Endodermal cell (in vitro differentiated cells): Measurements from ENCODE around the gene ZNF397. TPM values are rescaled to one million over a fixed set of nuclear protein-coding genes. Genes with fewer than 3 reads are reported as not detected.
"Not testable (repeated sequence)": the region's sequence is repeated elsewhere in the genome, so short reads cannot be mapped to it uniquely, and the experiment has no call there.

ENCODE experiments used
- DNase-seq: peaks from one replicate; pipeline ENCODE4 v3.0.0-alpha.2; 2017
- H3K27ac ChIP-seq: 2 replicates; pipeline ENCODE4 v1.5.1; 2013; ENCODE audit warnings: mild to moderate bottlenecking, low read depth, low read length, moderate library complexity
- H3K27me3 ChIP-seq: 2 replicates; pipeline ENCODE4 v1.6.1; 2013; ENCODE audit warnings: mild to moderate bottlenecking, low read length, moderate library complexity; ENCODE audit not compliant: insufficient read depth, control insufficient read depth, poor library complexity, severe bottlenecking
- H3K36me3 ChIP-seq: 2 replicates; pipeline ENCODE4 v1.7.0; 2013; ENCODE audit warnings: mild to moderate bottlenecking, low read length, moderate library complexity; ENCODE audit not compliant: control insufficient read depth, insufficient read depth
- H3K4me1 ChIP-seq: one replicate; pipeline ENCODE4 v1.7.0; 2013; ENCODE audit warnings: low read length; ENCODE audit not compliant: control insufficient read depth, insufficient read depth
- H3K4me3 ChIP-seq: 2 replicates; pipeline ENCODE4 v1.5.1; 2013; ENCODE audit warnings: mild to moderate bottlenecking, low read length, moderate library complexity
- H3K9ac ChIP-seq: 2 replicates; pipeline ENCODE4 v1.6.1; 2013; ENCODE audit warnings: mild to moderate bottlenecking, low read length, moderate library complexity; ENCODE audit not compliant: poor library complexity, severe bottlenecking; ENCODE audit errors: extremely low read depth
- H3K9me3 ChIP-seq: 2 replicates; pipeline ENCODE4 v1.6.1; 2013; ENCODE audit warnings: mild to moderate bottlenecking, low read length, moderate library complexity; ENCODE audit not compliant: control insufficient read depth
- H3K27ac Mint-ChIP-seq: 2 replicates; pipeline ENCODE4 v1.8.0; 2020; ENCODE audit warnings: mixed read lengths
- H3K27me3 Mint-ChIP-seq: 2 replicates; pipeline ENCODE4 v1.8.0; 2021; ENCODE audit warnings: mild to moderate bottlenecking, mixed read lengths; ENCODE audit not compliant: insufficient read depth
- H3K36me3 Mint-ChIP-seq: 2 replicates; pipeline ENCODE4 v1.8.0; 2020; ENCODE audit warnings: low read depth, mixed read lengths
- H3K4me1 Mint-ChIP-seq: 2 replicates; pipeline ENCODE4 v1.8.0; 2020; ENCODE audit warnings: mixed read lengths
- H3K4me3 Mint-ChIP-seq: 2 replicates; pipeline ENCODE4 v1.8.0; 2020; ENCODE audit warnings: mild to moderate bottlenecking, moderate library complexity, mixed read lengths
- H3K9me3 Mint-ChIP-seq: 2 replicates; pipeline ENCODE4 v1.8.0; 2020; ENCODE audit warnings: mild to moderate bottlenecking, mixed read lengths
- WGBS, 2 experiments: methylation state at CpG; one replicate each; pipeline versions ENCODE4 v1.1.5 to v1.1.7; 2013; ENCODE audit warnings: missing lambda C conversion rate in 2 of 2, mixed read lengths in 1 of 2; ENCODE audit not compliant: insufficient coverage in 1 of 2, insufficient read length in 1 of 2; 5-methylcytosine and 5-hydroxymethylcytosine counted together
- total RNA-seq, 2 donors: library from RNA; stranded (reverse); fragmentation: NEBNext Ultra II Directional in 1 of 2; extraction: Animal tissue kit (Norgen Biotek cat#: 25700) in 1 of 2; gene quantifications; 2 replicates in 1 of 2; 3 replicates in 1 of 2; pipeline ENCODE4 v1.2.1, GENCODE V29; 2021
- TF ChIP-seq, protein P1 (sequence below): fragments of 200-600 bp; sonication (generic); conservative IDR thresholded peaks from 2 replicates; pipeline ENCODE4 v1.5.0; 2021; ENCODE audit warnings: antibody characterized with exemption, mild to moderate bottlenecking

Gene ZNF397
- total RNA-seq, 2 donors from 2014 or later: 44.1 to 64.6 TPM

DNA sequence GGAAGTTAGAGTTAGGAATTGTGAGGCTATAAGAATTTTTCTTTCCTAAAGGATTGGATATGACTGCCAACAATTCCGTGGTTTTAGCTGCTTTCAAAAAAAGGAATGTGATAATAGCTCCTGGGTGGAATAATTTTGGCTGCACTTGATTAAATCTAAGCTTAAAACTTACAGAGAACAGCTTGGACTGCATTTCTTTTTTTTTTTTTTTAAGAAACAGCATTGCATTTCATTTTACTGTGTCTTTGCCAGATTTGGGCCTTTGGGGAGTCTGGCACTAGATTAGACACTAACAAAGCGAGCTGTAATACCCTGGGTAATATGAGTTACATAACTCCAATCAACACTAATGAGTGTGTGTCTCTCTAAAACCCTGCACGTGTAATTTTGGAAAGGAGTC is 37.8 kb upstream of the ZNF397 start:
- Histone ChIP-seq H3K9ac (no peak overlapping the region), H3K27me3 (no peaks in the 10 kb centered on the region), H3K27ac (no peak overlapping the region), H3K4me3 (no peak overlapping the region), H3K9me3 (peaks cover 13% of the 10 kb centered on the region), H3K4me1 (no peaks in the 10 kb centered on the region), H3K36me3 (no peaks in the 10 kb centered on the region)
- Mint-ChIP-seq H3K27me3 (no peaks in the 10 kb centered on the region), H3K9me3 (peaks cover 18% of the 10 kb centered on the region), H3K36me3 (peaks cover 12% of the 10 kb centered on the region), H3K4me3 (no peak overlapping the region), H3K27ac (no peak overlapping the region), H3K4me1 (no peaks in the 10 kb centered on the region)
- TF ChIP-seq, protein P1, sequence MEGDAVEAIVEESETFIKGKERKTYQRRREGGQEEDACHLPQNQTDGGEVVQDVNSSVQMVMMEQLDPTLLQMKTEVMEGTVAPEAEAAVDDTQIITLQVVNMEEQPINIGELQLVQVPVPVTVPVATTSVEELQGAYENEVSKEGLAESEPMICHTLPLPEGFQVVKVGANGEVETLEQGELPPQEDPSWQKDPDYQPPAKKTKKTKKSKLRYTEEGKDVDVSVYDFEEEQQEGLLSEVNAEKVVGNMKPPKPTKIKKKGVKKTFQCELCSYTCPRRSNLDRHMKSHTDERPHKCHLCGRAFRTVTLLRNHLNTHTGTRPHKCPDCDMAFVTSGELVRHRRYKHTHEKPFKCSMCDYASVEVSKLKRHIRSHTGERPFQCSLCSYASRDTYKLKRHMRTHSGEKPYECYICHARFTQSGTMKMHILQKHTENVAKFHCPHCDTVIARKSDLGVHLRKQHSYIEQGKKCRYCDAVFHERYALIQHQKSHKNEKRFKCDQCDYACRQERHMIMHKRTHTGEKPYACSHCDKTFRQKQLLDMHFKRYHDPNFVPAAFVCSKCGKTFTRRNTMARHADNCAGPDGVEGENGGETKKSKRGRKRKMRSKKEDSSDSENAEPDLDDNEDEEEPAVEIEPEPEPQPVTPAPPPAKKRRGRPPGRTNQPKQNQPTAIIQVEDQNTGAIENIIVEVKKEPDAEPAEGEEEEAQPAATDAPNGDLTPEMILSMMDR: no peak
- DNase-seq: no peak
- WGBS, 2 experiments: 82 to 90% methylated on average over 3 of the region's 3 CpGs

- H3K4me1 ChIP-seq: no peaks in the 10 kb centered on the region
- Mint-ChIP-seq H3K36me3 (peaks cover 12% of the 10 kb centered on the region), H3K4me3 (no peak overlapping the region), H3K4me1 (no peaks in the 10 kb centered on the region), H3K27me3 (no peaks in the 10 kb centered on the region), H3K9me3 (peaks cover 18% of the 10 kb centered on the region), H3K27ac (no peak overlapping the region)
- no peak overlapping the region for H3K27ac ChIP-seq
- H3K9ac ChIP-seq: no peak overlapping the region
- no peak for DNase-seq
- no peak overlapping the region for H3K4me3 ChIP-seq
- WGBS, 2 experiments: 86 to 93% methylated on average over 1 to 2 of the region's 2 CpGs
- no peaks in the 10 kb centered on the region for H3K36me3 ChIP-seq
- no peaks in the 10 kb centered on the region for H3K27me3 ChIP-seq
- peaks cover 13% of the 10 kb centered on the region for H3K9me3 ChIP-seq
- TF ChIP-seq, protein P1: no peak
These were observed 35.6 kb upstream of the ZNF397 start for GRCh38 chr18:35205199-35205712.

DNA sequence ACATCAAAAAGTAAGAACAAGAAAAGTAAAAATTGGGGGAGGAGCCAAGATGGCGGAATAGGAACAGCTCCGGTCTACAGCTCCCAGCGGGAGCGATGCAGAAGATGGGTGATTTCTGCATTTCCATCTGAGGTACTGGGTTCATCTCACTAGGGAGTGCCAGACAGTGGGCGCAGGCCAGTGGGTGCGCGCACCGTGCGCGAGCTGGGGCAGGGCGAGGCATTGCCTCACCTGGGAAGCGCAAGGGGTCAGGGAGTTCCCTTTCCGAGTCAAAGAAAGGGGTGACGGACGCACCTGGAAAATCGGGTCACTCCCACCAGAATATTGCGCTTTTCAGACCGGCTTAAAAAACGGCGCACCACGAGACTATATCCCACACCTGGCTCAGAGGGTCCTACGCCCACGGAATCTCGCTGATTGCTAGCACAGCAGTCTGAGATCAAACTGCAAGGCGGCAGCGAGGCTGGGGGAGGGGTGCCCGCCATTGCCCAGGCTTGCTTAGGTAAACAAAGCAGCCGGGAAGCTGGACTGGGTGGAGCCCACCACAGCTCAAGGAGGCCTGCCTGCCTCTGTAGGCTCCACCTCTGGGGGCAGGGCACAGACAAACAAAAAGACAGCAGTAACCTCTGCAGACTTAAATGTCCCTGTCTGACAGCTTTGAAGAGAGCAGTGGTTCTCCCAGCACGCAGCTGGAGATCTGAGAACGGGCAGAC is 34.9 kb upstream of the ZNF397 start:
- WGBS, 2 experiments: 97 to 100% methylated on average over 1 to 14 of the region's 30 CpGs
- H3K4me3 Mint-ChIP-seq, H3K4me1 Mint-ChIP-seq: not testable (repeated sequence)

More for the DNA sequence above, 34.9 kb upstream of the ZNF397 start:
- peaks cover 12% of the 10 kb centered on the region for H3K36me3 Mint-ChIP-seq
- H3K36me3 ChIP-seq, H3K9ac ChIP-seq, H3K27me3 ChIP-seq, H3K4me1 ChIP-seq, H3K27ac ChIP-seq, DNase-seq, H3K27me3 Mint-ChIP-seq, H3K27ac Mint-ChIP-seq, H3K4me3 ChIP-seq: not testable (repeated sequence)
- H3K9me3 Mint-ChIP-seq: peaks cover 18% of the 10 kb centered on the region
- H3K9me3 ChIP-seq: peaks cover 13% of the 10 kb centered on the region
